ENCODE data around the gene TPM1. TPM values are rescaled to one million over a fixed set of nuclear protein-coding genes. Genes with fewer than 3 reads are reported as not detected.

Gene TPM1
- total RNA-seq, 1 experiment from 2014 or later = 298 TPM

DNA sequence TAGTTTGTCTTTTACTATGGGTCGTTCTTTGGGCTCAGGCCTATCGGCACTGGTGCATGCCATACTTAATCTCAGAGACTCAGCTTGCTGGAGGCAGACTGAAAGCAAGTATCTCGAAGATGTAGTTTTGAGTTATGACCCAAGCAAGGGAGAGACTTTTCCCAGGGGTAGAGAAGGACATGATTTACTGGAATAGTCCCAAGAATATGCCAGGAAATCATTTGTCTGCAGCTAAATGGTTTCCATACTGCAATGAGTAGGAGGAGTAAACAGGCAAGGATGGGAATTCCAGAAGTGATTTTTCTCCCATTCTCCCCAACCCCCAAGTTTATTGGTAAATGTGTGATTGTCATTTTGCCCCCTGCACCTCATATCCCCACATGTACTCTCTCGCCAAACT is 43.7 kb downstream of the TPM1 start:
- TF ChIP-seq, protein P1, sequence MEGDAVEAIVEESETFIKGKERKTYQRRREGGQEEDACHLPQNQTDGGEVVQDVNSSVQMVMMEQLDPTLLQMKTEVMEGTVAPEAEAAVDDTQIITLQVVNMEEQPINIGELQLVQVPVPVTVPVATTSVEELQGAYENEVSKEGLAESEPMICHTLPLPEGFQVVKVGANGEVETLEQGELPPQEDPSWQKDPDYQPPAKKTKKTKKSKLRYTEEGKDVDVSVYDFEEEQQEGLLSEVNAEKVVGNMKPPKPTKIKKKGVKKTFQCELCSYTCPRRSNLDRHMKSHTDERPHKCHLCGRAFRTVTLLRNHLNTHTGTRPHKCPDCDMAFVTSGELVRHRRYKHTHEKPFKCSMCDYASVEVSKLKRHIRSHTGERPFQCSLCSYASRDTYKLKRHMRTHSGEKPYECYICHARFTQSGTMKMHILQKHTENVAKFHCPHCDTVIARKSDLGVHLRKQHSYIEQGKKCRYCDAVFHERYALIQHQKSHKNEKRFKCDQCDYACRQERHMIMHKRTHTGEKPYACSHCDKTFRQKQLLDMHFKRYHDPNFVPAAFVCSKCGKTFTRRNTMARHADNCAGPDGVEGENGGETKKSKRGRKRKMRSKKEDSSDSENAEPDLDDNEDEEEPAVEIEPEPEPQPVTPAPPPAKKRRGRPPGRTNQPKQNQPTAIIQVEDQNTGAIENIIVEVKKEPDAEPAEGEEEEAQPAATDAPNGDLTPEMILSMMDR (IDR thresholded peaks at IDR 0.05) = no peak
- TF ChIP-seq TCF7L2 (IDR thresholded peaks at IDR 0.05; ENCODE audit: low read depth, low read length) (no peak), POLR2AphosphoS5 (IDR thresholded peaks at IDR 0.05; ENCODE audit: low read depth, low read length) (no peak), SIN3A (IDR thresholded peaks at IDR 0.05; ENCODE audit: borderline replicate concordance, insufficient read depth, low read depth, low read length) (no peak)
- TF ChIP-seq, protein P2, sequence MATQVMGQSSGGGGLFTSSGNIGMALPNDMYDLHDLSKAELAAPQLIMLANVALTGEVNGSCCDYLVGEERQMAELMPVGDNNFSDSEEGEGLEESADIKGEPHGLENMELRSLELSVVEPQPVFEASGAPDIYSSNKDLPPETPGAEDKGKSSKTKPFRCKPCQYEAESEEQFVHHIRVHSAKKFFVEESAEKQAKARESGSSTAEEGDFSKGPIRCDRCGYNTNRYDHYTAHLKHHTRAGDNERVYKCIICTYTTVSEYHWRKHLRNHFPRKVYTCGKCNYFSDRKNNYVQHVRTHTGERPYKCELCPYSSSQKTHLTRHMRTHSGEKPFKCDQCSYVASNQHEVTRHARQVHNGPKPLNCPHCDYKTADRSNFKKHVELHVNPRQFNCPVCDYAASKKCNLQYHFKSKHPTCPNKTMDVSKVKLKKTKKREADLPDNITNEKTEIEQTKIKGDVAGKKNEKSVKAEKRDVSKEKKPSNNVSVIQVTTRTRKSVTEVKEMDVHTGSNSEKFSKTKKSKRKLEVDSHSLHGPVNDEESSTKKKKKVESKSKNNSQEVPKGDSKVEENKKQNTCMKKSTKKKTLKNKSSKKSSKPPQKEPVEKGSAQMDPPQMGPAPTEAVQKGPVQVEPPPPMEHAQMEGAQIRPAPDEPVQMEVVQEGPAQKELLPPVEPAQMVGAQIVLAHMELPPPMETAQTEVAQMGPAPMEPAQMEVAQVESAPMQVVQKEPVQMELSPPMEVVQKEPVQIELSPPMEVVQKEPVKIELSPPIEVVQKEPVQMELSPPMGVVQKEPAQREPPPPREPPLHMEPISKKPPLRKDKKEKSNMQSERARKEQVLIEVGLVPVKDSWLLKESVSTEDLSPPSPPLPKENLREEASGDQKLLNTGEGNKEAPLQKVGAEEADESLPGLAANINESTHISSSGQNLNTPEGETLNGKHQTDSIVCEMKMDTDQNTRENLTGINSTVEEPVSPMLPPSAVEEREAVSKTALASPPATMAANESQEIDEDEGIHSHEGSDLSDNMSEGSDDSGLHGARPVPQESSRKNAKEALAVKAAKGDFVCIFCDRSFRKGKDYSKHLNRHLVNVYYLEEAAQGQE (IDR thresholded peaks at IDR 0.05; ENCODE audit: insufficient read depth in 1 of 2, low read depth in 2 of 2, low read length in 1 of 2) = no peak
- no TSS peak for BruUV-seq (replicated peaks)
- ATAC-seq (no peak), DNase-seq (ENCODE audit: low read depth, low spot score) (no peak)
- Histone ChIP-seq H3K4me3 (ENCODE audit: low read depth in 2 of 2, low read length in 2 of 2) (no peak overlapping the region), H3K27ac (ENCODE audit: low read length) (no peak overlapping the region; the same call in 1 of the 2 replicates), H3K36me3 (ENCODE audit: control insufficient read depth, insufficient read depth, low read length) (no peaks in the 10 kb centered on the region), H3K9me3 (ENCODE audit: control insufficient read depth, insufficient read depth, low read depth, low read length) (no peaks in the 10 kb centered on the region), H3K27me3 (ENCODE audit: control insufficient read depth, insufficient read depth, low read length) (no peaks in the 10 kb centered on the region), H3K4me1 (ENCODE audit: control insufficient read depth, insufficient read depth, low read length) (no peaks in the 10 kb centered on the region; the same call in 1 of the 2 replicates)
- ChIA-PET CTCF (no interaction called here), POLR2A (no interaction called here)
- intact Hi-C loops (cut with micrococcal nuclease; ENCODE audit: unreplicated experiment) (no loop called here), in situ Hi-C loops (cut with HindIII; ENCODE audit: low pct_unique_long_range_greater_than_20kb, low sequenced_read_pairs) (no loop called here)

DNA sequence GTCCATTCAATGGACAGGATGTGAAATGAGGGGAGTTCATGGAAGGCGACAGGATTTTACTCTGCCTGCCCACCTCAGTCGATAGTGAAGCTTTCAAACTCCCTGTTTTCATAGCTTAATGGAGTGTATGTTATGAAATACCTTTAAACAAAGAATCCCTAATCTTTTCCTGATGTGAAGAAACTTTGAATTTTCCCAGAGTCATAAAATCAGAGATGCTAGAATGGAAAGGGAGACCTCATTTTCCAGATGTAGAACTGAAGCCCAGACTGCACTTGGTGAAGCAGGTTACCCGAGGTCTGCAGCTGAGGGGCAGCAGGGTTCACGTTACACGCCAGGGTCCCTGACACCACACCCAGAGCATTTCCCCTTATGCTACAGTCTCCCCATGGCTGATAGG is 44.4 kb downstream of the TPM1 start:
- Histone ChIP-seq H3K9me3 (ENCODE audit: control insufficient read depth, insufficient read depth, low read depth, low read length) (no peaks in the 10 kb centered on the region), H3K27ac (ENCODE audit: low read length) (no peak overlapping the region), H3K4me1 (ENCODE audit: control insufficient read depth, insufficient read depth, low read length) (no peaks in the 10 kb centered on the region; the same call in 1 of the 2 replicates), H3K27me3 (ENCODE audit: control insufficient read depth, insufficient read depth, low read length) (no peaks in the 10 kb centered on the region), H3K36me3 (ENCODE audit: control insufficient read depth, insufficient read depth, low read length) (no peaks in the 10 kb centered on the region), H3K4me3 (ENCODE audit: low read depth in 2 of 2, low read length in 2 of 2) (no peak overlapping the region)
- DNase-seq (ENCODE audit: low read depth, low spot score) = no peak
- in situ Hi-C loops (cut with HindIII; ENCODE audit: low pct_unique_long_range_greater_than_20kb, low sequenced_read_pairs) = no loop called here
- no TSS peak for BruUV-seq (replicated peaks)
- no peak for ATAC-seq
- intact Hi-C loops (cut with micrococcal nuclease; ENCODE audit: unreplicated experiment) = no loop called here
- POLR2A ChIA-PET = no interaction called here
- CTCF ChIA-PET = interaction anchor here (1.0 kb wide), 1 partner anchor 13 kb away, joined by 3 read pairs; no protein-coding TSS in a partner anchor
- TF ChIP-seq, protein P1 (IDR thresholded peaks at IDR 0.05) = no peak
- TF ChIP-seq SIN3A (IDR thresholded peaks at IDR 0.05; ENCODE audit: borderline replicate concordance, insufficient read depth, low read depth, low read length) = no peak
- TF ChIP-seq, protein P2 (IDR thresholded peaks at IDR 0.05; ENCODE audit: insufficient read depth in 1 of 2, low read depth in 2 of 2, low read length in 1 of 2) = no peak
- TF ChIP-seq TCF7L2 (IDR thresholded peaks at IDR 0.05; ENCODE audit: low read depth, low read length) = no peak
- no peak for TF ChIP-seq POLR2AphosphoS5 (IDR thresholded peaks at IDR 0.05; ENCODE audit: low read depth, low read length)

All from Panc1 (cell line).